Measurements from ENCODE around the gene MTAP.

DNA sequence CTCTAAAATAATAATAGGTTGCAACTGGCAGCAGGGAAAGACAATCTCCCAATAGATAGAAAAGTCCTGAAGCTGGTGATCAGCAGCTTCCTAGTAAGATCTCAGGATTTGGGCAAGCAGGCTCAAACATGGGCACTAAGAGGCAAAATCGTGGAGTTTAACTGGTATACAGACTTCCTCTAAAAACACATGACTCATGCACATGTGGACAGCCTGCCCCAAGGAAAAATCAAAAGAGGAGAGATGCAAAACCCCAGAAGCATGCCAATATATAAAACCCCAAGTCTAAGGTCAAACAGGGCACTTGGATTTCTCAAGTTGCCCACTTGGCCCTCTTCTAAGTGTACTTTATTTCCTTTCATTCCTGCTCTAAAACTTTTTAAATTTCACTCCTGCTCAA lies 129.0 kb downstream of the MTAP start:
- TF ChIP-seq, protein P1, sequence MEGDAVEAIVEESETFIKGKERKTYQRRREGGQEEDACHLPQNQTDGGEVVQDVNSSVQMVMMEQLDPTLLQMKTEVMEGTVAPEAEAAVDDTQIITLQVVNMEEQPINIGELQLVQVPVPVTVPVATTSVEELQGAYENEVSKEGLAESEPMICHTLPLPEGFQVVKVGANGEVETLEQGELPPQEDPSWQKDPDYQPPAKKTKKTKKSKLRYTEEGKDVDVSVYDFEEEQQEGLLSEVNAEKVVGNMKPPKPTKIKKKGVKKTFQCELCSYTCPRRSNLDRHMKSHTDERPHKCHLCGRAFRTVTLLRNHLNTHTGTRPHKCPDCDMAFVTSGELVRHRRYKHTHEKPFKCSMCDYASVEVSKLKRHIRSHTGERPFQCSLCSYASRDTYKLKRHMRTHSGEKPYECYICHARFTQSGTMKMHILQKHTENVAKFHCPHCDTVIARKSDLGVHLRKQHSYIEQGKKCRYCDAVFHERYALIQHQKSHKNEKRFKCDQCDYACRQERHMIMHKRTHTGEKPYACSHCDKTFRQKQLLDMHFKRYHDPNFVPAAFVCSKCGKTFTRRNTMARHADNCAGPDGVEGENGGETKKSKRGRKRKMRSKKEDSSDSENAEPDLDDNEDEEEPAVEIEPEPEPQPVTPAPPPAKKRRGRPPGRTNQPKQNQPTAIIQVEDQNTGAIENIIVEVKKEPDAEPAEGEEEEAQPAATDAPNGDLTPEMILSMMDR (IDR thresholded peaks at IDR 0.05), result no peak
- no peak for TF ChIP-seq POLR2A (IDR thresholded peaks at IDR 0.05)

Measured in body of pancreas (tissue), 4 donors.